NCI-H526 treated with DMSO at 0.1 percent for 48 hours (cell line): ENCODE data around the gene TMED7.
A peak's percentile ranks its signal among the peaks of the same experiment; 100 is the strongest.
"Not testable (repeated sequence)": the region's sequence is repeated elsewhere in the genome, so short reads cannot be mapped to it uniquely, and the experiment has no call there.

Experiments
- DNase-seq: peaks from one replicate; lab custom pipeline; 2025; lab: John Stamatoyannopoulos, UW

TMED7 gene

GRCh38 chr5:115625579-115626444 is at the start of gene TMED7:
Gene TMED7, minus strand, starts transcription at chr5:115626036. Its CDS starts 244 bp downstream, at chr5:115625792.
- peak; percentile 83 for DNase-seq

- DNase-seq: not testable (repeated sequence)
These were observed 48.9 kb upstream of the TMED7 start for GRCh38 chr5:115674782-115675181.

GRCh38 chr5:115673596-115673995 is 47.8 kb upstream of the TMED7 start:
- DNase-seq: no peak

GRCh38 chr5:115671939-115672338 is 46.1 kb upstream of the TMED7 start:
- DNase-seq: no peak

GRCh38 chr5:115666023-115666422 is 40.2 kb upstream of the TMED7 start:
- no peak for DNase-seq

GRCh38 chr5:115661563-115661962 is 35.7 kb upstream of the TMED7 start:
- DNase-seq: no peak

- DNase-seq: no peak
These were observed 35.3 kb upstream of the TMED7 start for GRCh38 chr5:115661101-115661500.

- DNase-seq: no peak
These were observed 32.0 kb upstream of the TMED7 start for GRCh38 chr5:115657881-115658233.

GRCh38 chr5:115657125-115657880 is 31.5 kb upstream of the TMED7 start:
- DNase-seq: no peak

GRCh38 chr5:115656404-115656803 is 30.6 kb upstream of the TMED7 start:
- DNase-seq: no peak

GRCh38 chr5:115655994-115656393 is 30.2 kb upstream of the TMED7 start:
- no peak for DNase-seq

GRCh38 chr5:115649541-115649940 is 23.7 kb upstream of the TMED7 start:
- no peak for DNase-seq

GRCh38 chr5:115648056-115648455 is 22.2 kb upstream of the TMED7 start:
- no peak for DNase-seq

GRCh38 chr5:115645386-115645785 is 19.6 kb upstream of the TMED7 start:
- not testable (repeated sequence) for DNase-seq

- no peak for DNase-seq
These were observed 18.2 kb upstream of the TMED7 start for GRCh38 chr5:115644046-115644445.

- DNase-seq: no peak
These were observed 16.1 kb upstream of the TMED7 start for GRCh38 chr5:115641948-115642347.

- no peak for DNase-seq
These were observed 14.4 kb upstream of the TMED7 start for GRCh38 chr5:115640274-115640673.

- no peak for DNase-seq
These were observed 13.5 kb upstream of the TMED7 start for GRCh38 chr5:115639377-115639776.

GRCh38 chr5:115637507-115637906 is 11.7 kb upstream of the TMED7 start:
- no peak for DNase-seq

- DNase-seq: no peak
These were observed 10.2 kb upstream of the TMED7 start for GRCh38 chr5:115636008-115636407.

GRCh38 chr5:115634343-115635132 is 8.7 kb upstream of the TMED7 start:
- peak; percentile 67 for DNase-seq

- DNase-seq: no peak
These were observed 4.1 kb upstream of the TMED7 start for GRCh38 chr5:115629903-115630302.
